Trophoblast cell (in vitro differentiated cells and primary cell): ENCODE data around the gene ZNF473.

Source experiments
- DNase-seq, 2 donors: peaks; one replicate each; pipeline ENCODE4 v3.0.0-alpha.2; 2016
- H2AFZ ChIP-seq: 2 replicates; pipeline ENCODE4 v1.6.1; 2013; ENCODE audit warnings: low read length, moderate library complexity, mild to moderate bottlenecking; ENCODE audit not compliant: insufficient read depth, poor library complexity
- H2AK5ac ChIP-seq: 2 replicates; pipeline ENCODE4 v1.6.1; 2013; ENCODE audit warnings: mild to moderate bottlenecking, low read length
- H2BK120ac ChIP-seq: 2 replicates; pipeline ENCODE4 v1.6.1; 2013; ENCODE audit warnings: low read length, mild to moderate bottlenecking, moderate library complexity; ENCODE audit not compliant: insufficient read depth, poor library complexity
- H2BK12ac ChIP-seq: 2 replicates; pipeline ENCODE4 v1.6.1; 2013; ENCODE audit warnings: mild to moderate bottlenecking, low read length, moderate library complexity
- H2BK5ac ChIP-seq: 2 replicates; pipeline ENCODE4 v1.6.1; 2013; ENCODE audit warnings: low read length, low read depth, moderate library complexity, mild to moderate bottlenecking; ENCODE audit not compliant: poor library complexity
- H3K14ac ChIP-seq: 2 replicates; pipeline ENCODE4 v1.6.1; 2013; ENCODE audit warnings: mild to moderate bottlenecking, low read length
- H3K18ac ChIP-seq: 2 replicates; pipeline ENCODE4 v1.6.1; 2013; ENCODE audit warnings: mild to moderate bottlenecking, low read length
- H3K23ac ChIP-seq: 2 replicates; pipeline ENCODE4 v1.6.1; 2013; ENCODE audit warnings: low read length
- H3K27ac ChIP-seq: 2 replicates; pipeline ENCODE4 v1.5.1; 2013; ENCODE audit warnings: low read depth, mild to moderate bottlenecking, inconsistent platforms, low read length, moderate library complexity
- H3K27me3 ChIP-seq: 2 replicates; pipeline ENCODE4 v1.6.1; 2013; ENCODE audit warnings: inconsistent platforms, mild to moderate bottlenecking, low read length, moderate library complexity; ENCODE audit not compliant: insufficient read depth
- H3K36me3 ChIP-seq, 2 experiments: 1 replicate in 1 of 2; 2 replicates in 1 of 2; pipeline ENCODE4 v1.6.1; 2013; ENCODE audit warnings: low read length in 2 of 2, mild to moderate bottlenecking in 2 of 2, moderate library complexity in 1 of 2; ENCODE audit not compliant: insufficient read depth in 2 of 2, control insufficient read depth in 1 of 2
- H3K4ac ChIP-seq: 2 replicates; pipeline ENCODE4 v1.6.1; 2013; ENCODE audit warnings: low read depth, mild to moderate bottlenecking, low read length, moderate library complexity
- H3K4me1 ChIP-seq, 2 experiments: 1 replicate in 1 of 2; 2 replicates in 1 of 2; pipeline ENCODE4 v1.6.1; 2013; ENCODE audit warnings: low read length in 2 of 2, mild to moderate bottlenecking in 2 of 2, moderate library complexity in 1 of 2; ENCODE audit not compliant: insufficient read depth in 2 of 2, control insufficient read depth in 1 of 2
- H3K4me2 ChIP-seq: 2 replicates; pipeline ENCODE4 v1.6.1; 2013; ENCODE audit warnings: inconsistent platforms, mild to moderate bottlenecking, low read length, moderate library complexity
- H3K4me3 ChIP-seq: 2 replicates; pipeline ENCODE4 v1.5.1; 2013; ENCODE audit warnings: mild to moderate bottlenecking, low read depth, low read length, inconsistent platforms
- H3K79me1 ChIP-seq: one replicate; pipeline ENCODE4 v1.6.1; 2013; ENCODE audit warnings: low read length
- H3K79me2 ChIP-seq: 2 replicates; pipeline ENCODE4 v1.6.1; 2013; ENCODE audit warnings: low read length, mild to moderate bottlenecking; ENCODE audit not compliant: control insufficient read depth, insufficient read depth, poor library complexity
- H3K9ac ChIP-seq: 2 replicates; pipeline ENCODE4 v1.6.1; 2013; ENCODE audit warnings: mild to moderate bottlenecking, low read length
- H3K9me3 ChIP-seq: 2 replicates; pipeline ENCODE4 v1.6.1; 2013; ENCODE audit warnings: low read depth, mild to moderate bottlenecking, control low read depth, inconsistent platforms, low read length; ENCODE audit not compliant: insufficient read depth
- H4K12ac ChIP-seq: 2 replicates; pipeline ENCODE4 v1.6.1; 2013; ENCODE audit warnings: low read depth, mild to moderate bottlenecking, low read length, moderate library complexity
- H4K8ac ChIP-seq: 2 replicates; pipeline ENCODE4 v1.6.1; 2013; ENCODE audit warnings: low read depth, mild to moderate bottlenecking, low read length, moderate library complexity
- H4K91ac ChIP-seq: one replicate; pipeline ENCODE4 v1.6.1; 2013; ENCODE audit warnings: low read depth, mild to moderate bottlenecking, low read length, moderate library complexity
- WGBS: extraction: QIAGEN DNeasy Blood & Tissue Kit; methylation state at CpG from one replicate; pipeline ENCODE4 v1.1.7; 2013; ENCODE audit warnings: missing lambda C conversion rate; ENCODE audit not compliant: insufficient read length, insufficient coverage; ENCODE audit errors: extremely low coverage; 5-methylcytosine and 5-hydroxymethylcytosine counted together

ZNF473 gene

GRCh38 chr19:49978324-49978723 is 47.5 kb upstream of the ZNF473 start:
- DNase-seq, result no peak
- H3K27ac ChIP-seq, result no peak overlapping the region

GRCh38 chr19:49981603-49982593 is 43.9 kb upstream of the ZNF473 start:
- Histone ChIP-seq H4K91ac (no peak overlapping the region), H2BK12ac (no peak overlapping the region), H4K8ac (no peak overlapping the region), H2AFZ (no peak overlapping the region), H3K4me3 (no peak overlapping the region), H3K4ac (no peak overlapping the region), H3K4me1 (no peaks in the 10 kb centered on the region), H3K27ac (no peak overlapping the region), H3K23ac (no peak overlapping the region), H3K27me3 (no peaks in the 10 kb centered on the region), H3K36me3 (peaks cover 20 to 23% of the 10 kb centered on the region in 2 experiments), H3K9ac (no peak overlapping the region), H3K9me3 (no peaks in the 10 kb centered on the region), H2BK120ac (no peak overlapping the region), H3K79me1 (no peaks in the 10 kb centered on the region), H2BK5ac (no peak overlapping the region), H3K4me2 (no peak overlapping the region), H4K12ac (no peak overlapping the region), H3K79me2 (no peaks in the 10 kb centered on the region), H3K14ac (no peak overlapping the region), H2AK5ac (no peak overlapping the region), H3K18ac (no peak overlapping the region)
- no CpG with 5 or more reads among the region's 21 CpGs for WGBS
- no peak for DNase-seq

More at GRCh38 chr19:49978324-49978723, 47.5 kb upstream of the ZNF473 start:
- Histone ChIP-seq H3K79me1 (no peaks in the 10 kb centered on the region), H4K12ac (no peak overlapping the region), H3K18ac (no peak overlapping the region), H3K9ac (no peak overlapping the region), H3K36me3 (peaks cover 8 to 24% of the 10 kb centered on the region in 2 experiments), H4K91ac (no peak overlapping the region), H2BK12ac (no peak overlapping the region), H3K4me3 (no peak overlapping the region), H3K27me3 (no peaks in the 10 kb centered on the region), H3K79me2 (no peaks in the 10 kb centered on the region), H3K9me3 (peaks cover 2% of the 10 kb centered on the region), H3K14ac (no peak overlapping the region), H3K23ac (no peak overlapping the region), H3K4me2 (no peak overlapping the region), H3K4ac (no peak overlapping the region), H2BK120ac (no peak overlapping the region), H4K8ac (no peak overlapping the region), H2AK5ac (no peak overlapping the region), H2BK5ac (no peak overlapping the region), H3K4me1 (no peaks in the 10 kb centered on the region), H2AFZ (no peak overlapping the region)
- no CpG with 5 or more reads among the region's 11 CpGs for WGBS

- DNase-seq, result peak; percentile 42 to 78
- Histone ChIP-seq H3K27me3 (no peaks in the 10 kb centered on the region), H3K9ac (no peak overlapping the region), H3K4ac (no peak overlapping the region), H2AFZ (no peak overlapping the region), H3K79me2 (no peaks in the 10 kb centered on the region), H3K79me1 (no peaks in the 10 kb centered on the region), H3K9me3 (no peaks in the 10 kb centered on the region), H3K23ac (no peak overlapping the region), H2BK12ac (no peak overlapping the region), H3K18ac (no peak overlapping the region), H3K36me3 (peaks cover 20 to 23% of the 10 kb centered on the region in 2 experiments), H3K4me2 (no peak overlapping the region), H4K12ac (no peak overlapping the region), H2BK5ac (no peak overlapping the region), H2BK120ac (no peak overlapping the region), H3K27ac (no peak overlapping the region), H2AK5ac (no peak overlapping the region), H3K4me3 (no peak overlapping the region), H3K14ac (no peak overlapping the region), H3K4me1 (no peaks in the 10 kb centered on the region), H4K8ac (no peak overlapping the region), H4K91ac (no peak overlapping the region)
- WGBS, result no CpG with 5 or more reads among the region's 10 CpGs
Observed at GRCh38 chr19:49983645-49984229, 42.1 kb upstream of the ZNF473 start.

GRCh38 chr19:49984491-49984890 is 41.3 kb upstream of the ZNF473 start:
- DNase-seq, result no peak
- WGBS, result no CpG with 5 or more reads among the region's 11 CpGs
- no peak overlapping the region for H4K91ac ChIP-seq

More at GRCh38 chr19:49984491-49984890, 41.3 kb upstream of the ZNF473 start:
- Histone ChIP-seq H3K4me3 (no peak overlapping the region), H3K36me3 (peaks cover 24 to 31% of the 10 kb centered on the region in 2 experiments), H3K4me2 (no peak overlapping the region), H2AFZ (no peak overlapping the region), H2AK5ac (no peak overlapping the region), H4K12ac (no peak overlapping the region), H3K9ac (no peak overlapping the region), H3K27me3 (no peaks in the 10 kb centered on the region), H3K18ac (no peak overlapping the region), H3K9me3 (no peaks in the 10 kb centered on the region), H3K79me1 (no peaks in the 10 kb centered on the region), H3K4ac (no peak overlapping the region), H4K8ac (no peak overlapping the region), H3K27ac (no peak overlapping the region), H2BK5ac (no peak overlapping the region), H2BK12ac (no peak overlapping the region), H3K4me1 (no peaks in the 10 kb centered on the region), H3K23ac (no peak overlapping the region), H3K79me2 (no peaks in the 10 kb centered on the region), H2BK120ac (no peak overlapping the region), H3K14ac (no peak overlapping the region)
